ENCODE data around the gene TRPM6.

- TF ChIP-seq CTCF (IDR thresholded peaks at IDR 0.05) (no peak), POLR2A (IDR thresholded peaks at IDR 0.05) (no peak)
Measured at GRCh38 chr9:74855072-74855471, 32.6 kb downstream of the TRPM6 start.
